ENCODE data around the gene KCNH5.

DNA sequence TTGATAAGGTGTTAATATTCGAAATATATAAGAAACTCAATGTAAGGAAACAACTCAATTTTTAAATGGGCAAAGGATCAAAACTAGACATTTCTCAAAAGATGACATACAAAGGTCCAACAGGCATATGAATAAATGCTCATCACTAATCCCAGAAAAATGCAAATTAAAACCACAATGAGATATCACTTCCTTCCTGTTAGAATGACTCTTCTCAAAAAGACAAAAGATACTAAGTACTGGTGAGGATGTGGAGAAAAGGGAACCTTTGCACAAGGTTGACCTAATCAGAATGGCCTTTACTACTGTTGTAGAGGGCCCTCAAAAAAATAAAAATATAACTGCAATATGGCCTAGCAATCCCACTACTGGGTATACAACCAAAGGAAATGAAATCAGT, 383.4 kb downstream of the KCNH5 start:
- TF ChIP-seq, protein P1, sequence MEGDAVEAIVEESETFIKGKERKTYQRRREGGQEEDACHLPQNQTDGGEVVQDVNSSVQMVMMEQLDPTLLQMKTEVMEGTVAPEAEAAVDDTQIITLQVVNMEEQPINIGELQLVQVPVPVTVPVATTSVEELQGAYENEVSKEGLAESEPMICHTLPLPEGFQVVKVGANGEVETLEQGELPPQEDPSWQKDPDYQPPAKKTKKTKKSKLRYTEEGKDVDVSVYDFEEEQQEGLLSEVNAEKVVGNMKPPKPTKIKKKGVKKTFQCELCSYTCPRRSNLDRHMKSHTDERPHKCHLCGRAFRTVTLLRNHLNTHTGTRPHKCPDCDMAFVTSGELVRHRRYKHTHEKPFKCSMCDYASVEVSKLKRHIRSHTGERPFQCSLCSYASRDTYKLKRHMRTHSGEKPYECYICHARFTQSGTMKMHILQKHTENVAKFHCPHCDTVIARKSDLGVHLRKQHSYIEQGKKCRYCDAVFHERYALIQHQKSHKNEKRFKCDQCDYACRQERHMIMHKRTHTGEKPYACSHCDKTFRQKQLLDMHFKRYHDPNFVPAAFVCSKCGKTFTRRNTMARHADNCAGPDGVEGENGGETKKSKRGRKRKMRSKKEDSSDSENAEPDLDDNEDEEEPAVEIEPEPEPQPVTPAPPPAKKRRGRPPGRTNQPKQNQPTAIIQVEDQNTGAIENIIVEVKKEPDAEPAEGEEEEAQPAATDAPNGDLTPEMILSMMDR (IDR thresholded peaks at IDR 0.05; ENCODE audit: insufficient read depth, low read length, poor library complexity, severe bottlenecking), result no peak
- TF ChIP-seq EZH2phosphoT487 (conservative IDR thresholded peaks at IDR 0.05; ENCODE audit: low read length), result no peak
